ENCODE data around the gene TIMP2. TPM values are rescaled to one million over a fixed set of nuclear protein-coding genes. Genes with fewer than 3 reads are reported as not detected.

TIMP2 gene
- total RNA-seq, 2 experiments from 2014 or later: 6.2 to 7.0 TPM

DNA sequence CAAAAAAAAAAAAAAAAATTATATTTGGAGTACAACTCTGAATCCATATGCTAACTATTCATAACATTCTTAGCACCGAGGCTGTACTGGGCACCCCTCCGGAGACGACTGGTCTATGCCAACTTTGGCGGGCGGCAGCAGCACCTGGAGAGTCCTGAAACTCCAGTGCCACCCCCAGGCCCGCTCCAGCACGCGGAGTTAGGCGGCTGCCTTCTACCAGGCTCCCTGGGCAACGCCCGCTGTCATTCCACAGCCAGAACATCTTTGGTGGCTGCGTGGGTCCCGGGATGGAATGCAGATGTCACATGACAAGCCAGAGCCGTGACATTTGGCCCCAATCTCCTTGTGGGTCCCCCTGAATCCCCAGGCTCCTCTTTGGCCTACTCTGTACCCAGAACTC lies 6.2 kb downstream of the TIMP2 start:
- POLR2A ChIA-PET: no interaction called here
- no peak overlapping the region for H3K27ac Mint-ChIP-seq

DNA sequence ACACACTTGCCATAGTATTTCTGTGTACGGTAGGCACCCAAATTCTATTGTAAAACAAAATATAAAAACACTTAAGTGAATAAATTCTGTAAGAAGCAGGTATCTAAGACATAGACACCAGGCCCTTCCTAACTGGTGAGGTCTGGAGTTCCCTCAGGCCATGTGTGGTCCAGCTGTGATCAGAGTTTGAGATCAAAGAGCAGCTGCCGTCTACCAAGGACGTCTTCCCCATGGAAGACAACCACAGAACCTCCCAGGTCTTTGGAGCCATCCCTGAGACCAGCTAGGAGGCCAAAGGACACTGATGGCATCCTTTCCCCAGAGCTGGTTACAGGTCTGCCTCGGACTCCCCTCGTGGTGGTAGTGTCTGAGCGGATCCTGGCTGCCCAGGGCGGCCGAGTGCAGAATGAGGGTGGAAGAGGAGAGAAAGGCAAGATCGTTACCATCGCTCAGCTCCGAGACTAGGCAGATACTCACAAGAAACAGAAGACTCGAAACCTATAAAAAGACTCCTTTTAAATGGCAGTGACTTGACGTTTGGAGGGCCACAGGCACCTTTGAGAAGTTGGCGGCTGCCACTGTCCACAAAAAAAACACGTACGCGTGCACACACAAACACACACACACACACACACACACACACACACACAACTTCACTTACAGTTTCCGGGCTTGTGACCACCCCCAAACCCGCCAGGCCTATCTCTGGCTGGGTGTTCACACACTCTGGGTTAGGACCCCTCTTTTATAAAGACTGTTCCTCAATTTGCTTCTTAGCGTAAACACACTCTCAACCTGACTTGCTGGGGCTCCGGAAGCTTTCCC lies 7.5 kb downstream of the TIMP2 start:
- H3K27ac Mint-ChIP-seq: peak overlapping the region; percentile 46
- Histone ChIP-seq H3K4me1 (ENCODE audit: insufficient read depth, low read length) (peaks cover 8% of the 10 kb centered on the region), H3K36me3 (ENCODE audit: insufficient read depth, low read length) (no peaks in the 10 kb centered on the region), H3K9me3 (ENCODE audit: control insufficient read depth in 1 of 2, insufficient read depth in 1 of 2, low read length in 2 of 2) (peaks cover 0 to 6% of the 10 kb centered on the region in 2 experiments), H3K27me3 (ENCODE audit: control insufficient read depth in 1 of 2, insufficient read depth in 2 of 2, low read length in 2 of 2) (no peaks in the 10 kb centered on the region), H3K4me3 (ENCODE audit: low read length) (no peak overlapping the region), H3K27ac (ENCODE audit: low read depth in 1 of 2, low read length in 2 of 2) (no peak overlapping the region)
- no peaks in the 10 kb centered on the region for H3K27me3 Mint-ChIP-seq
- DNase-seq: peak in 1 of 14 experiments; percentile 15
- ChIA-PET POLR2A (no interaction called here), CTCF (interaction anchor here (0.6 kb wide), 1 partner anchor 113 kb away, joined by 3 read pairs; no protein-coding TSS in a partner anchor)
- H3K9me3 Mint-ChIP-seq: no peaks in the 10 kb centered on the region
- no peak for ATAC-seq (ENCODE audit: poor library complexity)
- no peaks in the 10 kb centered on the region for H3K36me3 Mint-ChIP-seq (ENCODE audit: low read depth)
- intact Hi-C loops (cut with DNase I, micrococcal nuclease): no loop called here
- no peak for TF ChIP-seq CTCF (IDR thresholded peaks at IDR 0.05)
- peaks cover 35% of the 10 kb centered on the region for H3K4me1 Mint-ChIP-seq (ENCODE audit: low read depth)
- H3K4me3 Mint-ChIP-seq: no peak overlapping the region

More for the DNA sequence above, 6.2 kb downstream of the TIMP2 start:
- ATAC-seq (ENCODE audit: poor library complexity) (no peak), DNase-seq (no peak)
- CTCF ChIA-PET: no interaction called here
- no peak overlapping the region for H3K4me3 ChIP-seq (ENCODE audit: low read length)
- H3K27me3 ChIP-seq (ENCODE audit: control insufficient read depth in 1 of 2, insufficient read depth in 2 of 2, low read length in 2 of 2): peaks cover under 1 to 2% of the 10 kb centered on the region in 2 experiments
- peaks cover 46% of the 10 kb centered on the region for H3K4me1 Mint-ChIP-seq (ENCODE audit: low read depth)
- no peak overlapping the region for H3K27ac ChIP-seq (ENCODE audit: low read depth in 1 of 2, low read length in 2 of 2)
- peaks cover 20% of the 10 kb centered on the region for H3K4me1 ChIP-seq (ENCODE audit: insufficient read depth, low read length)
- peaks cover 4% of the 10 kb centered on the region for H3K27me3 Mint-ChIP-seq
- no peaks in the 10 kb centered on the region for H3K36me3 Mint-ChIP-seq (ENCODE audit: low read depth)
- intact Hi-C loops (cut with DNase I, micrococcal nuclease): no loop called here
- no peak overlapping the region for H3K4me3 Mint-ChIP-seq
- no peak for TF ChIP-seq CTCF (IDR thresholded peaks at IDR 0.05)
- peaks cover 0 to 6% of the 10 kb centered on the region in 2 experiments for H3K9me3 ChIP-seq (ENCODE audit: control insufficient read depth in 1 of 2, insufficient read depth in 1 of 2, low read length in 2 of 2)
- no peaks in the 10 kb centered on the region for H3K36me3 ChIP-seq (ENCODE audit: insufficient read depth, low read length)
- no peaks in the 10 kb centered on the region for H3K9me3 Mint-ChIP-seq

DNA sequence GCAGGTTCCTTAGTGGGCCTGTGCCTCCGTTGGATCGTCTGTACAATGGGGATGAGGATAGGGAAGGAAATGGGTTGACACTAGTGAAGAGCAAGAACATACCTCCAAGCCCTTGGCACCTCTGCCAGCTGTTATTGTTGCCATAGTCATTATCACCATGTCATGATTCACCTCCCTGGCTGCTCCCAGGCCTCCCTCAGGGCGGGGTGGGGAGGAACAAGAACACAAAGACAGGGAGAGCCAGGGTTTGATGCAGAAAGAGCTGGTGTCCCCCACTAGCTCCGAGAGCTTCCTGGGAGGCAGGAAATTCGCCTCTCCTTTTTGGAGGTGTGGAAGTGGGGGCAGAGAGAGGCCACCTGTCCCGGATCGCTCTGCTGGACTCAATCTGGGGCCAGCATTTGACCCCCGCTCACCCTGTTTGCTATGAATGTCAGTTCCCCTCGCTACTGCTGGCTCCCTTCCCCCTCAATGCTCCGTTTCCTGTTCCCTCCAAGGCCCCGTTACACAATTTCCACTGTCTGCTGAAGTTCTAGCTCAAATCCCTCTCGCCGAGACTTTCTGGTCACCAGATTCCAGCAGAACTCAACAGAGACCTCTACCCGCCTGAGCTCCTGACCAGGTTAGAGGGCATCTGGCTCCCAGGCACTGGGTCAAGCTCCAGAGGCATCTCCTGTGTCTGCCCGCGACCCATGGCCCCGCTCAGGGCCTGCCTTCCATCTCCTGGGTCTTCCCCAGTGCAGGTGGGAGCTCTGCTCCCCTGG lies 9.1 kb downstream of the TIMP2 start:
- peaks cover 5% of the 10 kb centered on the region for H3K4me1 ChIP-seq (ENCODE audit: insufficient read depth, low read length)
- H3K9me3 Mint-ChIP-seq: no peaks in the 10 kb centered on the region
- peaks cover 28% of the 10 kb centered on the region for H3K4me1 Mint-ChIP-seq (ENCODE audit: low read depth)
- no peaks in the 10 kb centered on the region for H3K27me3 Mint-ChIP-seq
- peak; percentile 67 for ATAC-seq (ENCODE audit: poor library complexity)
- intact Hi-C loops (cut with DNase I, micrococcal nuclease): no loop called here
- no peaks in the 10 kb centered on the region for H3K27me3 ChIP-seq (ENCODE audit: control insufficient read depth in 1 of 2, insufficient read depth in 2 of 2, low read length in 2 of 2)
- no peak for TF ChIP-seq CTCF (IDR thresholded peaks at IDR 0.05)
- DNase-seq: peak in 4 of 14 experiments; percentile 16 to 56 (median 38)
- peak overlapping the region; percentile 34 for H3K4me3 ChIP-seq (ENCODE audit: low read length)
- peak overlapping the region; percentile 63 for H3K27ac Mint-ChIP-seq
- H3K36me3 Mint-ChIP-seq (ENCODE audit: low read depth): no peaks in the 10 kb centered on the region
- H3K4me3 Mint-ChIP-seq: peak overlapping the region; percentile 26
- POLR2A ChIA-PET: interaction anchor here (0.7 to 2.0 kb wide), 4 partner anchors 25 to 94 kb away, joined by 3 to 6 read pairs (median 3); no protein-coding TSS in a partner anchor
- CTCF ChIA-PET: no interaction called here
- no peaks in the 10 kb centered on the region for H3K36me3 ChIP-seq (ENCODE audit: insufficient read depth, low read length)
- peaks cover 0 to 6% of the 10 kb centered on the region in 2 experiments for H3K9me3 ChIP-seq (ENCODE audit: control insufficient read depth in 1 of 2, insufficient read depth in 1 of 2, low read length in 2 of 2)
- H3K27ac ChIP-seq (ENCODE audit: low read depth in 1 of 2, low read length in 2 of 2): peak overlapping the region in 1 of 2 donors; percentile 20
